HepG2 (cell line): ENCODE results near the gene SH2D6. TPM values are rescaled to one million over a fixed set of nuclear protein-coding genes. Genes with fewer than 3 reads are reported as not detected.

Experiments used
- ASH2L ChIP-seq: fragments of 300-600, 200-600 bp; sonication (generic); IDR thresholded peaks from 2 replicates; pipeline ENCODE4 v1.7.0; 2017; ENCODE audit warnings: low read depth, mild to moderate bottlenecking, moderate library complexity, mixed read lengths, low read length; ENCODE audit not compliant: insufficient read length
- ATAD3A ChIP-seq: sonication (generic); formaldehyde crosslinking; IDR thresholded peaks from 2 replicates; pipeline ENCODE4 v1.4.0; 2020; ENCODE audit warnings: missing genetic modification reagents
- CEBPG ChIP-seq: IDR thresholded peaks from 2 replicates; pipeline ENCODE4 v1.6.1; 2016
- IKZF4 ChIP-seq: sonication (generic); formaldehyde crosslinking; IDR thresholded peaks from 2 replicates; pipeline ENCODE4 v1.5.1; 2020; ENCODE audit warnings: borderline replicate concordance, mild to moderate bottlenecking, low read depth, missing genetic modification reagents; ENCODE audit errors: not compliant biosample characterization
- KDM3A ChIP-seq: IDR thresholded peaks from 2 replicates; pipeline ENCODE4 v1.6.1; 2018; ENCODE audit warnings: low read depth, missing compliant biosample characterization
- KDM5A ChIP-seq: fragments of 200-600 bp; sonication (generic); IDR thresholded peaks from 2 replicates; pipeline ENCODE4 v1.7.0; 2018; ENCODE audit warnings: antibody characterized with exemption, mild to moderate bottlenecking, low read length, borderline replicate concordance
- NR3C1 ChIP-seq: sonication (generic); formaldehyde crosslinking; IDR thresholded peaks from 2 replicates; pipeline ENCODE4 v1.4.0; 2020; ENCODE audit warnings: missing genetic modification reagents
- SALL1 ChIP-seq: sonication (generic); formaldehyde crosslinking; IDR thresholded peaks from 2 replicates; pipeline ENCODE4 v1.8.0; 2022; ENCODE audit warnings: mild to moderate bottlenecking, missing genetic modification reagents
- SMAD3 ChIP-seq: sonication (generic); formaldehyde crosslinking; IDR thresholded peaks from 2 replicates; pipeline ENCODE4 v1.4.0; 2020; ENCODE audit warnings: missing genetic modification reagents
- SP4 ChIP-seq: sonication (generic); formaldehyde crosslinking; IDR thresholded peaks from 2 replicates; pipeline ENCODE4 v1.8.1; 2023; ENCODE audit warnings: mild to moderate bottlenecking, missing genetic modification reagents
- TFAP4 ChIP-seq: sonication (generic); IDR thresholded peaks from 2 replicates; pipeline ENCODE4 v1.6.1; 2016; ENCODE audit warnings: low read depth, borderline replicate concordance
- TMF1 ChIP-seq: sonication (generic); formaldehyde crosslinking; IDR thresholded peaks from 2 replicates; pipeline ENCODE4 v1.8.1; 2022; ENCODE audit warnings: low read depth, missing genetic modification reagents
- TRIM22 ChIP-seq: fragments of 450-650 bp; IDR thresholded peaks from 2 replicates; pipeline ENCODE4 v1.6.1; 2017
- ZBTB7A ChIP-seq: sonication (generic); formaldehyde crosslinking; IDR thresholded peaks from 2 replicates; pipeline ENCODE4 v1.8.0; 2022; ENCODE audit warnings: mild to moderate bottlenecking, missing genetic modification reagents
- ZNF18 ChIP-seq: sonication (generic); formaldehyde crosslinking; IDR thresholded peaks from 2 replicates; pipeline ENCODE4 v1.8.0; 2022; ENCODE audit warnings: mild to moderate bottlenecking, missing genetic modification reagents; ENCODE audit not compliant: insufficient replicate concordance
- ZNF282 ChIP-seq: fragments of 450-650 bp; IDR thresholded peaks from 2 replicates; pipeline ENCODE4 v1.6.1; 2018; ENCODE audit not compliant: partially characterized antibody
- ZNF343 ChIP-seq: sonication (generic); formaldehyde crosslinking; IDR thresholded peaks from 2 replicates; pipeline ENCODE4 v1.4.0; 2020; ENCODE audit warnings: mild to moderate bottlenecking, missing genetic modification reagents
- ZNF430 ChIP-seq: sonication (generic); formaldehyde crosslinking; IDR thresholded peaks from 2 replicates; pipeline ENCODE4 v1.9.0; 2021; ENCODE audit warnings: mild to moderate bottlenecking, missing genetic modification reagents
- ZNF557 ChIP-seq: sonication (generic); formaldehyde crosslinking; IDR thresholded peaks from 2 replicates; pipeline ENCODE4 v1.4.0; 2020; ENCODE audit warnings: missing genetic modification reagents
- ZNF746 ChIP-seq: sonication (generic); formaldehyde crosslinking; IDR thresholded peaks from 2 replicates; pipeline ENCODE4 v1.8.0; 2022; ENCODE audit warnings: mild to moderate bottlenecking, missing genetic modification reagents
- ZNF792 ChIP-seq: IDR thresholded peaks from 2 replicates; pipeline ENCODE4 v1.6.1; 2016
- ZNF816 ChIP-seq: sonication (generic); formaldehyde crosslinking; IDR thresholded peaks from 2 replicates; pipeline ENCODE4 v1.8.0; 2022; ENCODE audit warnings: missing genetic modification reagents, mild to moderate bottlenecking, borderline replicate concordance
- polyA plus RNA-seq, 8 experiments: library from polyadenylated mRNA; depleted of rRNA in 3 of 8; stranded (reverse) in 7 of 8; unstranded in 1 of 8; fragments of >200 nt; fragmentation: Illumina TruSeq in 4 of 8; extraction: Trizol in 4 of 8; gene quantifications; 2 replicates each; pipeline versions ENCODE4 v1.2.1 to v1.2.3, GENCODE V29; 2011 to 2016; ENCODE audit warnings: low read depth in 4 of 8, missing spikeins in 1 of 8, mixed read lengths in 1 of 8; ENCODE audit not compliant: insufficient read depth in 1 of 8
- total RNA-seq, 5 experiments: library from RNA; depleted of rRNA; stranded (reverse); fragments of >200 nt; fragmentation: Illumina TruSeq; extraction: Trizol; gene quantifications; 2 replicates each; pipeline ENCODE4 v1.2.3, GENCODE V29; 2016; ENCODE audit warnings: low read depth in 1 of 5
- TF ChIP-seq, protein P1 (sequence below): sonication (generic); formaldehyde crosslinking; IDR thresholded peaks from 2 replicates; pipeline ENCODE4 v1.5.1; 2020; ENCODE audit warnings: mild to moderate bottlenecking, missing genetic modification reagents, moderate library complexity
- TF ChIP-seq, protein P2 (sequence below): sonication (generic); formaldehyde crosslinking; IDR thresholded peaks from 2 replicates; pipeline ENCODE4 v1.8.1; 2022; ENCODE audit warnings: mild to moderate bottlenecking, missing genetic modification reagents

The SH2D6 gene
- total and polyA plus RNA-seq, 2 of the 13 experiments (the other 11 are each of a cell fraction or from before 2014, with no cell fraction given): 0.11 to 0.26 TPM

GRCh38 chr2:85470850-85471800 lies 52.6 kb downstream of the SH2D6 start (continued):
- peak; percentile 47; the same call in 1 of the 2 replicates for TF ChIP-seq SMAD3 (CRISPR knock-in tag)
- peak; percentile 39; the same call in 1 of the 2 replicates for TF ChIP-seq SALL1 (CRISPR knock-in tag)
- no peak for TF ChIP-seq NR3C1 (CRISPR knock-in tag)
- TF ChIP-seq ZNF816 (CRISPR knock-in tag): no peak
- peak; percentile 43 for TF ChIP-seq ASH2L
- TF ChIP-seq KDM5A: no peak; the same call in 1 of the 2 replicates
- no peak for TF ChIP-seq ZNF792 (CRISPR knock-in tag)
- TF ChIP-seq SP4 (CRISPR knock-in tag): no peak
- TF ChIP-seq TRIM22: no peak
- TF ChIP-seq ZNF343 (CRISPR knock-in tag): no peak
- TF ChIP-seq ZNF746 (CRISPR knock-in tag): peak; percentile 81
- TF ChIP-seq ZNF18 (CRISPR knock-in tag): no peak
- no peak for TF ChIP-seq ZNF430
- no peak; the same call in 1 of the 2 replicates for TF ChIP-seq ZNF557 (CRISPR knock-in tag)
- no peak for TF ChIP-seq ZBTB7A (CRISPR knock-in tag)
- no peak for TF ChIP-seq ATAD3A (CRISPR knock-in tag)
- peak; percentile 65; the same call in 1 of the 2 replicates for TF ChIP-seq TFAP4
- 0 out of 2 replicates have a peak, but pooled peaks have one; percentile 27 for TF ChIP-seq KDM3A
- TF ChIP-seq IKZF4: no peak
- TF ChIP-seq, protein P1, sequence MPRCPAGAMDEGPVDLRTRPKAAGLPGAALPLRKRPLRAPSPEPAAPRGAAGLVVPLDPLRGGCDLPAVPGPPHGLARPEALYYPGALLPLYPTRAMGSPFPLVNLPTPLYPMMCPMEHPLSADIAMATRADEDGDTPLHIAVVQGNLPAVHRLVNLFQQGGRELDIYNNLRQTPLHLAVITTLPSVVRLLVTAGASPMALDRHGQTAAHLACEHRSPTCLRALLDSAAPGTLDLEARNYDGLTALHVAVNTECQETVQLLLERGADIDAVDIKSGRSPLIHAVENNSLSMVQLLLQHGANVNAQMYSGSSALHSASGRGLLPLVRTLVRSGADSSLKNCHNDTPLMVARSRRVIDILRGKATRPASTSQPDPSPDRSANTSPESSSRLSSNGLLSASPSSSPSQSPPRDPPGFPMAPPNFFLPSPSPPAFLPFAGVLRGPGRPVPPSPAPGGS (CRISPR knock-in tag): no peak
- TF ChIP-seq ZNF282: no peak
- TF ChIP-seq CEBPG (CRISPR knock-in tag): peak; percentile 88
- TF ChIP-seq TMF1: no peak
- TF ChIP-seq, protein P2, sequence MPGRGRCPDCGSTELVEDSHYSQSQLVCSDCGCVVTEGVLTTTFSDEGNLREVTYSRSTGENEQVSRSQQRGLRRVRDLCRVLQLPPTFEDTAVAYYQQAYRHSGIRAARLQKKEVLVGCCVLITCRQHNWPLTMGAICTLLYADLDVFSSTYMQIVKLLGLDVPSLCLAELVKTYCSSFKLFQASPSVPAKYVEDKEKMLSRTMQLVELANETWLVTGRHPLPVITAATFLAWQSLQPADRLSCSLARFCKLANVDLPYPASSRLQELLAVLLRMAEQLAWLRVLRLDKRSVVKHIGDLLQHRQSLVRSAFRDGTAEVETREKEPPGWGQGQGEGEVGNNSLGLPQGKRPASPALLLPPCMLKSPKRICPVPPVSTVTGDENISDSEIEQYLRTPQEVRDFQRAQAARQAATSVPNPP (CRISPR knock-in tag): 0 out of 2 replicates have a peak, but pooled peaks have one; percentile 44
